Prostate gland (tissue), 2 donors: ENCODE measurements around the gene APOO. TPM values are rescaled to one million over a fixed set of nuclear protein-coding genes. Genes with fewer than 3 reads are reported as not detected.

ENCODE experiments used
- DNase-seq: peaks from one replicate; pipeline ENCODE4 v3.0.0-alpha.2; 2019; ENCODE audit warnings: low spot score
- H3K27ac ChIP-seq, 2 donors: fragments of 200-600 bp; sonication (generic); 2 replicates each; pipeline ENCODE4 v1.5.1; 2017 to 2019
- H3K27me3 ChIP-seq: fragments of 200-600 bp; sonication (generic); replicated peaks from 2 replicates; pipeline ENCODE4 v1.5.1; 2019; ENCODE audit not compliant: insufficient read depth
- H3K36me3 ChIP-seq, 2 donors: fragments of 200-600 bp; sonication (generic); 1 replicate in 1 of 2; 2 replicates in 1 of 2; pipeline versions ENCODE4 v1.5.1 to v1.8.1; 2017 to 2019
- H3K4me1 ChIP-seq: fragments of 200-600 bp; sonication (generic); replicated peaks from 2 replicates; pipeline ENCODE4 v1.5.1; 2019
- H3K4me3 ChIP-seq, 2 donors: fragments of 200-600 bp; sonication (generic); 2 replicates each; pipeline ENCODE4 v1.5.1; 2017 to 2019
- H3K9me3 ChIP-seq: fragments of 200-600 bp; sonication (generic); 2 replicates; pipeline ENCODE4 v1.5.1; 2017
- CTCF ChIP-seq, 4 experiments: fragments of 200-600 bp in 2 of 4; fragments of 450-650 bp in 2 of 4; sonication (generic) in 2 of 4; IDR thresholded peaks; 1 replicate in 3 of 4; 2 replicates in 1 of 4; pipeline ENCODE4 v1.5.1; 2016 to 2019; ENCODE audit warnings: antibody characterized with exemption in 4 of 4, mild to moderate bottlenecking in 2 of 4, moderate library complexity in 2 of 4
- POLR2A ChIP-seq: fragments of 450-650 bp; IDR thresholded peaks from one replicate; pipeline ENCODE4 v1.6.1; 2016; ENCODE audit warnings: antibody characterized with exemption, mild to moderate bottlenecking
- POLR2AphosphoS5 ChIP-seq: sonication (generic); formaldehyde crosslinking; IDR thresholded peaks from one replicate; pipeline ENCODE4 v1.6.1; 2017; ENCODE audit warnings: antibody characterized with exemption
- WGBS: methylation state at CpG from one replicate; pipeline ENCODE4 v1.1.5; 2018; 5-methylcytosine and 5-hydroxymethylcytosine counted together
- intact Hi-C: fragments of 100-400 bp; cut with DNase I; formaldehyde crosslinking; loops from one replicate; pipeline ENCODE4 v1.14.2; 2022
- total RNA-seq, 2 donors: library from RNA; depleted of rRNA; stranded (reverse); fragments of >200 nt; gene quantifications; one replicate each; pipeline ENCODE4 v1.1.0, GENCODE V29; 2016

Gene APOO
- total RNA-seq, 2 donors from 2014 or later = 12.3 to 17.3 TPM

GRCh38 chrX:23784470-23785331 lies 123.0 kb downstream of the APOO start:
- DNase-seq = no peak
- Histone ChIP-seq H3K27ac (peak overlapping the region; percentile 94 to 95), H3K27me3 (no peaks in the 10 kb centered on the region), H3K36me3 (no peaks in the 10 kb centered on the region), H3K9me3 (no peaks in the 10 kb centered on the region), H3K4me1 (no peaks in the 10 kb centered on the region), H3K4me3 (peak overlapping the region; percentile 54 to 65)
- intact Hi-C loops = loop anchor here (5.0 to 10.0 kb wide), 3 partner anchors 42 to 240 kb away; partner anchors contain the start of genes ACOT9 and KLHL15
- peak; percentile 15 for TF ChIP-seq POLR2AphosphoS5
- no peak for TF ChIP-seq POLR2A
- WGBS = 9% methylated on average over 8 of the region's 8 CpGs

GRCh38 chrX:23783589-23784469 lies 123.9 kb downstream of the APOO start:
- TF ChIP-seq POLR2A (no peak), CTCF (IDR thresholded peaks at IDR 0.05) (no peak), POLR2AphosphoS5 (no peak)

More at GRCh38 chrX:23783589-23784469, 123.9 kb downstream of the APOO start:
- Histone ChIP-seq H3K27ac (peak overlapping the region; percentile 94 to 95), H3K4me1 (no peaks in the 10 kb centered on the region), H3K36me3 (no peaks in the 10 kb centered on the region), H3K4me3 (peak overlapping the region; percentile 54 to 65), H3K9me3 (no peaks in the 10 kb centered on the region), H3K27me3 (no peaks in the 10 kb centered on the region)
- no peak for DNase-seq
- WGBS = 12% methylated on average over 21 of the region's 21 CpGs
- intact Hi-C loops = loop anchor here (5.0 to 10.0 kb wide), 3 partner anchors 42 to 241 kb away; partner anchors contain the start of genes ACOT9 and KLHL15

Other genes with a start within 250 kb of the APOO start
- gene PRDX4, start 240.4 kb downstream of the APOO start, total RNA-seq = 100 to 1,000 TPM; 193 to 200 TPM
- gene ACOT9, start 164.7 kb downstream of the APOO start, total RNA-seq = 10 to 100 TPM; 19.6 to 31.5 TPM
- gene SAT1, start 124.8 kb downstream of the APOO start, total RNA-seq = 100 to 1,000 TPM; 461 to 567 TPM
- under 1 TPM in 1 of 2 donors, not detected in 1; 0.14 TPM for gene CXorf58, start 68 bp upstream of the APOO start, total RNA-seq
- gene KLHL15, start 119.2 kb upstream of the APOO start, total RNA-seq = 10 to 100 TPM in 1 of 2 donors, 1 to 10 TPM in 1; 4.7 to 64.6 TPM
- 100 to 1,000 TPM; 102 to 110 TPM for gene EIF2S3, start 147.0 kb upstream of the APOO start, total RNA-seq
- gene ZFX, start 241.8 kb upstream of the APOO start, total RNA-seq = 10 to 100 TPM; 42.0 to 43.5 TPM